Kidney (tissue), 14 donors: ENCODE results near the gene SCAI. TPM values are rescaled to one million over a fixed set of nuclear protein-coding genes. Genes with fewer than 3 reads are reported as not detected.

ENCODE experiments used
- DNase-seq, 5 donors: peaks; one replicate each; pipeline ENCODE4 v3.0.0-alpha.2; 2013 to 2020
- FAIRE-seq: peaks from 2 replicates; lab custom pipeline; 2012; peaks lifted over from hg19 to GRCh38; lab: Jason Lieb, UNC
- H3K27ac ChIP-seq, 2 donors: one replicate each; pipeline ENCODE4 v1.7.0; 2013; ENCODE audit warnings: low read depth in 2 of 2, low read length in 2 of 2, inconsistent platforms in 1 of 2
- H3K27me3 ChIP-seq: one replicate; pipeline ENCODE4 v1.7.1; 2013; ENCODE audit warnings: low read length, inconsistent platforms; ENCODE audit not compliant: control insufficient read depth, insufficient read depth
- H3K36me3 ChIP-seq, 3 donors: one replicate each; pipeline versions ENCODE4 v1.7.0 to v1.7.1; 2013; ENCODE audit warnings: low read length in 3 of 3, control low read depth in 1 of 3, inconsistent platforms in 1 of 3; ENCODE audit not compliant: insufficient read depth in 3 of 3, control insufficient read depth in 2 of 3
- H3K4me1 ChIP-seq, 3 donors: one replicate each; pipeline versions ENCODE4 v1.7.0 to v1.7.1; 2013; ENCODE audit warnings: low read length in 3 of 3, inconsistent platforms in 1 of 3, low read depth in 1 of 3; ENCODE audit not compliant: control insufficient read depth in 2 of 3, insufficient read depth in 2 of 3
- H3K4me3 ChIP-seq, 3 donors: one replicate each; pipeline versions ENCODE4 v1.7.0 to v1.8.1; 2013; ENCODE audit warnings: low read length in 3 of 3, control low read depth in 1 of 3, inconsistent platforms in 1 of 3
- H3K9ac ChIP-seq, 3 donors: one replicate each; pipeline versions ENCODE4 v1.7.0 to v1.7.1; 2013; ENCODE audit warnings: low read length in 3 of 3, control low read depth in 1 of 3, inconsistent platforms in 1 of 3
- H3K9me3 ChIP-seq, 3 donors: one replicate each; pipeline versions ENCODE4 v1.7.0 to v1.7.1; 2013; ENCODE audit warnings: low read length in 3 of 3, control low read depth in 1 of 3, inconsistent platforms in 1 of 3; ENCODE audit not compliant: control insufficient read depth in 2 of 3, insufficient read depth in 1 of 3
- intact Hi-C: fragments of 100-400 bp; cut with DNase I; formaldehyde crosslinking; loops from one replicate; pipeline ENCODE4 v1.11.1; 2022
- polyA plus RNA-seq: library from polyadenylated mRNA; stranded (reverse); fragments of 350-450 nt; fragmentation: Illumina TruSeq; extraction: RNeasy Lipid Tissue Mini Kit (QIAGEN cat#74804); gene quantifications from one replicate; pipeline ENCODE4 v1.2.3, GENCODE V29; 2014; ENCODE audit warnings: low read depth, low replicate concordance; ENCODE audit not compliant: insufficient read depth
- total RNA-seq: library from RNA; stranded (reverse); fragmentation: NEBNext Ultra II Directional; extraction: Animal tissue kit (Norgen Biotek cat#: 25700); gene quantifications from one replicate; pipeline ENCODE4 v1.2.1, GENCODE V29; 2021
- TF ChIP-seq, protein P1 (sequence below): IDR thresholded peaks from 3 replicates; pipeline ENCODE4 v1.5.1; 2012; ENCODE audit warnings: mild to moderate bottlenecking, moderate library complexity, borderline replicate concordance; ENCODE audit not compliant: insufficient read depth; ENCODE audit errors: extremely low read depth
- donor health status: control.
- donor health status: control.
- donor health status: control.
- donor health status: control.
- donor health status: control.
- donor health status: DM: yes; HTN: yes; CAD: no.
- donor health status: Normal renal cell carcinoma (clear cell type).

Gene SCAI
- total and polyA plus RNA-seq, 2 donors from 2014 or later, result 1.4 to 6.9 TPM

DNA sequence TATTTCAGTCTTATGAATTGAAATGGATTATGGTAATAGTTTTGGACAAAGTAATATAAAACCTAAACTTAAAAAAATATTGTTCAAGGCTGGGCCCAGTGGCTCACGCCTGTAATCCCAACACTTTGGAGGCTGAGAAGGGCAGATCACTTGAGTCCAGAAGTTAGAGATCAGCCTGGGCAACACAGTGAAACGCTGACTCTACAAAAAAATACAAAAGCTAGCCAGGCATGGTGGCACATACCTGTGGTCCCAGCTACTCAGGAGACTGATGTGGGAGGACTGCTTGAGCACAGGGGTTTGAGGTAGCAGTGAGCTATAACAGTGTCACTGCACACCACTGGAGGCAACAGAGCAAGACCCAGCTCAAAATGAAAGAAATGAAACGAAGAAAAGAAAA lies 81.9 kb downstream of the SCAI start:
- Histone ChIP-seq H3K27me3 (no peaks in the 10 kb centered on the region), H3K4me1 (no peaks in the 10 kb centered on the region), H3K36me3 (no peaks in the 10 kb centered on the region), H3K27ac (no peak overlapping the region), H3K9ac (no peak overlapping the region), H3K9me3 (no peaks in the 10 kb centered on the region), H3K4me3 (no peak overlapping the region)
- intact Hi-C loops, result no loop called here
- TF ChIP-seq, protein P1, sequence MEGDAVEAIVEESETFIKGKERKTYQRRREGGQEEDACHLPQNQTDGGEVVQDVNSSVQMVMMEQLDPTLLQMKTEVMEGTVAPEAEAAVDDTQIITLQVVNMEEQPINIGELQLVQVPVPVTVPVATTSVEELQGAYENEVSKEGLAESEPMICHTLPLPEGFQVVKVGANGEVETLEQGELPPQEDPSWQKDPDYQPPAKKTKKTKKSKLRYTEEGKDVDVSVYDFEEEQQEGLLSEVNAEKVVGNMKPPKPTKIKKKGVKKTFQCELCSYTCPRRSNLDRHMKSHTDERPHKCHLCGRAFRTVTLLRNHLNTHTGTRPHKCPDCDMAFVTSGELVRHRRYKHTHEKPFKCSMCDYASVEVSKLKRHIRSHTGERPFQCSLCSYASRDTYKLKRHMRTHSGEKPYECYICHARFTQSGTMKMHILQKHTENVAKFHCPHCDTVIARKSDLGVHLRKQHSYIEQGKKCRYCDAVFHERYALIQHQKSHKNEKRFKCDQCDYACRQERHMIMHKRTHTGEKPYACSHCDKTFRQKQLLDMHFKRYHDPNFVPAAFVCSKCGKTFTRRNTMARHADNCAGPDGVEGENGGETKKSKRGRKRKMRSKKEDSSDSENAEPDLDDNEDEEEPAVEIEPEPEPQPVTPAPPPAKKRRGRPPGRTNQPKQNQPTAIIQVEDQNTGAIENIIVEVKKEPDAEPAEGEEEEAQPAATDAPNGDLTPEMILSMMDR, result no peak
- DNase-seq (no peak), FAIRE-seq (no peak)

DNA sequence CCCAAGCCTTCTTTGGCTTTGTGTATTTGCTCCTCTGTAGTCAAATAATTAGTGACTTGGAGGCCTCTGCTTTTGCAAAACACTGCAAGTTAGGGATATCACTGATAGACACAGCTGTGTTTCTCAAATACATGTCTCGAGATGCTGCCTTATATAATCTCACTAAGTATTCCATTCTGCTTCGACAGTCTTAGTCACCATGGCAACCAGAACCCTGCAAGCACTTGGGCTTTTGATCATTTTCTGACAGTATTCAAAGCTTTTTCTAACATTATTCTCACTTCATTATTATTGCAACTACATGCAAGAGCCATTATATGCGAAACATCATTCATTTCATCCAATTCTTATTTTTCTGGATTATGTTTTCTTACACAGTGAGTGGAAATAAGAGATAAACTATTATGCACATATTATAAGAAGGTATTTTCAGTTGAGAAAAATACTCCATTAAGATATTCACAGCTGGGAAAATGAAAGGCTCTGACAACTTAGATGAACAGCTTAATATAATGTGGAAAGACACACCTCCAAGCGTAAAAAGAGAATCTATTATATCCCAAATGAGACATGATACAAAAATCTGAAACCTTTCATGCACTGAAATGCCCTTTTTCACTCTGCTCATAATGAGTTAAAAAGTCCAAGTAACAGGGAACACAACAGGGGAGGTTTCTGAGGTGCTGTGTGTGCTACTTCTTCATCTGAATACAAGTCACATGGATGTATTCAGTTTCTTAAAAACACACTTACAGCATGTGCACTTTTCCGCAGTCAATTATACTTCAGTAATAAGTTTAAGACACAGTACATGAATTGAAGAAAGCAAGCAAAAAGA lies 93.9 kb downstream of the SCAI start:
- H3K27ac ChIP-seq, result no peak overlapping the region
- no peaks in the 10 kb centered on the region for H3K4me1 ChIP-seq
- H3K36me3 ChIP-seq, result no peaks in the 10 kb centered on the region
- no peaks in the 10 kb centered on the region for H3K27me3 ChIP-seq
- FAIRE-seq (no peak), DNase-seq (no peak)
- H3K4me3 ChIP-seq, result no peak overlapping the region
- intact Hi-C loops, result no loop called here
- no peaks in the 10 kb centered on the region for H3K9me3 ChIP-seq
- TF ChIP-seq, protein P1, result no peak
- H3K9ac ChIP-seq, result no peak overlapping the region

DNA sequence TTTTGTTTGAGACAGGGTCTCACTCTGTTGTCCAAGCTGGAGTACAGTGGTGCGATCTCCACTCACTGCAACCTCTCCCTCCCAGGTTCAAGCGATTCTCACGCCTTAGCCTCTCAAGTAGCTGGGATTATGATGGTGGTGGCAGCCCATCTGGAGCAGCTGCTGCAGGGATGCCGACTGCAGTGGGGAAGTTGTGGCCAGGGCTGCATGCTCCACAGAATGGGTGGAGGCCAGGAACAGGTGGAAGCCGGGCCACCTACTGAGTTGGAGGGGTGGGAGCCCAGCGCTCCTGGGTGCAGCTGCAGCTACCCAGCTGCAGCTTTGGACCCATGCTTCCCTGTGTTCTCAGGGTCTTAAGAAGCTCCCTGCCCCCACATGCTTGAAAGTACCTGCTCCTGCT lies 99.7 kb downstream of the SCAI start:
- Histone ChIP-seq H3K4me3 (no peak overlapping the region), H3K27ac (no peak overlapping the region), H3K36me3 (no peaks in the 10 kb centered on the region), H3K27me3 (no peaks in the 10 kb centered on the region), H3K9me3 (no peaks in the 10 kb centered on the region), H3K9ac (no peak overlapping the region), H3K4me1 (no peaks in the 10 kb centered on the region)
- TF ChIP-seq, protein P1, result no peak
- FAIRE-seq, result no peak
- intact Hi-C loops, result no loop called here
- no peak for DNase-seq
